Sigmoid colon (tissue), 7 donors: Measurements from ENCODE around the gene EHD1. TPM values are rescaled to one million over a fixed set of nuclear protein-coding genes. Genes with fewer than 3 reads are reported as not detected.

Source experiments
- DNase-seq: peaks from one replicate; pipeline ENCODE4 v3.0.0-alpha.2; 2019
- H3K27ac ChIP-seq, 4 donors: fragments of 200-600 bp; sonication (generic); one replicate each; pipeline ENCODE4 v1.5.1; 2016 to 2019; ENCODE audit warnings: mild to moderate bottlenecking in 1 of 4
- H3K27me3 ChIP-seq, 3 donors: fragments of 200-600 bp; sonication (generic); one replicate each; pipeline ENCODE4 v1.5.1; 2019; ENCODE audit warnings: mild to moderate bottlenecking in 1 of 3
- H3K36me3 ChIP-seq, 4 donors: fragments of 200-600 bp; sonication (generic); one replicate each; pipeline ENCODE4 v1.5.1; 2016 to 2019
- H3K4me1 ChIP-seq, 4 donors: fragments of 200-600 bp; sonication (generic); one replicate each; pipeline ENCODE4 v1.5.1; 2017 to 2019
- H3K4me3 ChIP-seq, 4 donors: fragments of 200-600 bp; sonication (generic); one replicate each; pipeline ENCODE4 v1.5.1; 2017 to 2019; ENCODE audit warnings: mild to moderate bottlenecking in 2 of 4, moderate library complexity in 1 of 4
- H3K9me3 ChIP-seq, 4 donors: fragments of 200-600 bp in 3 of 4; sonication (generic) in 3 of 4; one replicate each; pipeline versions ENCODE4 v1.5.1 to v1.6.1; 2013 to 2019
- CTCF ChIP-seq, 4 experiments: fragments of 450-650 bp in 3 of 4; fragments of 200-600 bp in 1 of 4; IDR thresholded peaks; one replicate each; pipeline ENCODE4 v1.5.1; 2016 to 2019; ENCODE audit warnings: antibody characterized with exemption in 4 of 4, mild to moderate bottlenecking in 3 of 4, moderate library complexity in 2 of 4
- EP300 ChIP-seq, 4 donors: sonication (generic); formaldehyde crosslinking; IDR thresholded peaks; one replicate each; pipeline ENCODE4 v1.6.1; 2017; ENCODE audit warnings: antibody characterized with exemption in 4 of 4
- POLR2A ChIP-seq, 2 donors: fragments of 450-650 bp; IDR thresholded peaks; one replicate each; pipeline ENCODE4 v1.6.1; 2016; ENCODE audit warnings: antibody characterized with exemption in 2 of 2, mild to moderate bottlenecking in 2 of 2, moderate library complexity in 2 of 2
- POLR2AphosphoS5 ChIP-seq, 4 donors: sonication (generic); formaldehyde crosslinking; IDR thresholded peaks; one replicate each; pipeline ENCODE4 v1.6.1; 2017; ENCODE audit warnings: antibody characterized with exemption in 4 of 4
- WGBS, 2 donors: extraction: QIAGEN DNeasy Blood & Tissue Kit; methylation state at CpG; one replicate each; pipeline ENCODE4 v1.1.7; 2013; 5-methylcytosine and 5-hydroxymethylcytosine counted together
- intact Hi-C: fragments of 100-400 bp; cut with DNase I; formaldehyde crosslinking; loops from one replicate; pipeline ENCODE4 v1.15.1; 2023
- polyA plus RNA-seq, 3 donors: library from polyadenylated mRNA; stranded (reverse); fragments of 200-250 nt; gene quantifications; one replicate each; pipeline ENCODE4 v1.2.3, GENCODE V29; 2013
- total RNA-seq, 4 donors: library from RNA; depleted of rRNA; stranded (reverse); fragments of >200 nt; gene quantifications; one replicate each; pipeline ENCODE4 v1.1.0, GENCODE V29; 2016
- donor health status: healthy with polysubstance abuse.
- donor health status: Bipolar disorder and iron deficiency.
- donor health status: healthy.

Gene EHD1
- total and polyA plus RNA-seq, 7 donors: 27.0 to 73.1 (median 40.0) TPM

GRCh38 chr11:64841592-64842365, 36.6 kb downstream of the EHD1 start:
- 91 to 92% methylated on average over 15 of the region's 15 CpGs for WGBS, 2 donors
- no peak overlapping the region for H3K4me3 ChIP-seq
- intact Hi-C loops: loop anchor here (10.0 kb wide), 1 partner anchor 273 kb away; the partner anchor contains the start of genes TM7SF2 and ZNHIT2
- no peak for DNase-seq
- TF ChIP-seq POLR2A (IDR thresholded peaks at IDR 0.05) (no peak), EP300 (IDR thresholded peaks at IDR 0.05) (no peak), POLR2AphosphoS5 (IDR thresholded peaks at IDR 0.05) (no peak), CTCF (IDR thresholded peaks at IDR 0.05) (no peak)
- no peaks in the 10 kb centered on the region for H3K9me3 ChIP-seq
- H3K27me3 ChIP-seq: peaks cover 0 to 10% (median 0%) of the 10 kb centered on the region in 3 donors
- no peak overlapping the region for H3K27ac ChIP-seq
- peaks cover 0 to 10% (median 6%) of the 10 kb centered on the region in 4 donors for H3K4me1 ChIP-seq
- H3K36me3 ChIP-seq: no peaks in the 10 kb centered on the region

DNA sequence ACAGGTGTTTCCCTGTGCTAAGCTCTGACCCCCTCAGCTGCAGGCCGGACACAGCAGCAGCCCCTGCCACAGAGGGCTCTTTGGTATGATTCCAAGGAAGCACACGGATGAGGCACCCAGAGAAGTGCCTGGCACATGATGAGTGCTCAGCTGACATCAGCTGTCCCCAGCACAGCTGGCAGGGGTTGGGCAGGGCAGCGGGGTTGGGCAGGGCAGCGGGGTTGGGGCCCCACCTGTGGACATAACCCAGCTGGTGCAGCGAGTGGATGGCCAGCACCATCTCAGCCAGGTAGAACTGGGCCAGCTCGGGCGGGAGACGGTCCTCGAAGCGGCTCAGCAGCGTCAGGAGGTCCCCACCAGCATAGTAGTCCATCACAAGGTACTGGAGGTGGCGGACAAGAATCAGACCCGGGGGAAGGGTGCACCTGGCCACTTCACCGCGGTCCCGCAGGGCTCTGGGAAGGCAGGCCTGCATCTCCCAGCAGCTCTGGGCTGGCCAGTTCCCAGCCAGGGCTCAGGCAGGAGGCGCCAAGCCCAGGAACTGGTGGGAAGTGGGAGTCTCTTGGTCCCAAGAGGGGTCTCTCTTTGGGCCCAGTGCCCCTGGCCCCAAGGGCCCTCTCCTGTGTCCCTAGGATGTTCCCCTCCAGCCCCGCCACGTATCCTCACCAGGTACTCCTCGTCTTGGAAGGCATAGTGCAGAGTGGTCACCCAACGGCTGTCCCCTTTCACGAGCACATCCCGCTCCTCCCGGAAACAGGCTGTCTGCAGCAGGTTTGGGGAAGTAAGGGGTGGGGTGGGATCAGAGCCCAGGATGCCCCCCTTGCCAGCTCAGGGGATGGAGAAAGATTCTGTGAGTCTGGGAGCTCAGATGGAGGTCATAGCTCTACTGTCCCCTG, 38.3 kb downstream of the EHD1 start:
- 86 to 93% methylated on average over 24 of the region's 24 CpGs for WGBS, 2 donors
- Histone ChIP-seq H3K27ac (no peak overlapping the region), H3K4me1 (peaks cover 0 to 10% (median 6%) of the 10 kb centered on the region in 4 donors), H3K9me3 (no peaks in the 10 kb centered on the region), H3K36me3 (no peaks in the 10 kb centered on the region), H3K4me3 (no peak overlapping the region), H3K27me3 (peaks cover 0 to 9% (median 0%) of the 10 kb centered on the region in 3 donors)
- TF ChIP-seq EP300 (IDR thresholded peaks at IDR 0.05) (no peak), POLR2AphosphoS5 (IDR thresholded peaks at IDR 0.05) (no peak), POLR2A (IDR thresholded peaks at IDR 0.05) (no peak), CTCF (IDR thresholded peaks at IDR 0.05) (no peak)
- no peak for DNase-seq
- intact Hi-C loops: loop anchor here (10.0 kb wide), 1 partner anchor 275 kb away; the partner anchor contains the start of genes TM7SF2 and ZNHIT2

- WGBS, 2 donors: 85 to 91% methylated on average over 13 of the region's 13 CpGs
- DNase-seq: no peak
- Histone ChIP-seq H3K36me3 (no peaks in the 10 kb centered on the region), H3K4me1 (peaks cover 0 to 5% (median 0%) of the 10 kb centered on the region in 4 donors), H3K27me3 (peaks cover 0 to under 1% (median 0%) of the 10 kb centered on the region in 3 donors), H3K9me3 (no peaks in the 10 kb centered on the region), H3K4me3 (no peak overlapping the region), H3K27ac (no peak overlapping the region)
- intact Hi-C loops: no loop called here
- TF ChIP-seq POLR2AphosphoS5 (IDR thresholded peaks at IDR 0.05) (no peak), POLR2A (IDR thresholded peaks at IDR 0.05) (no peak), CTCF (IDR thresholded peaks at IDR 0.05) (no peak), EP300 (IDR thresholded peaks at IDR 0.05) (no peak)
These were observed 39.1 kb downstream of the EHD1 start for GRCh38 chr11:64839335-64839734.

- intact Hi-C loops: no loop called here
- no peak overlapping the region for H3K27ac ChIP-seq
- H3K9me3 ChIP-seq: no peaks in the 10 kb centered on the region
- H3K27me3 ChIP-seq: no peaks in the 10 kb centered on the region
- no peak overlapping the region for H3K4me3 ChIP-seq
- DNase-seq: no peak
- WGBS, 2 donors: 94 to 95% methylated on average over 28 of the region's 28 CpGs
- TF ChIP-seq EP300 (IDR thresholded peaks at IDR 0.05) (no peak), POLR2A (IDR thresholded peaks at IDR 0.05) (no peak), CTCF (IDR thresholded peaks at IDR 0.05) (no peak), POLR2AphosphoS5 (IDR thresholded peaks at IDR 0.05) (no peak)
- no peaks in the 10 kb centered on the region for H3K36me3 ChIP-seq
- H3K4me1 ChIP-seq: no peaks in the 10 kb centered on the region
These were observed 39.7 kb downstream of the EHD1 start for GRCh38 chr11:64838600-64839334.
